Central memory CD8-positive, alpha-beta T cell (primary cell): Measurements from ENCODE around the gene CYTH3.
"Not testable (repeated sequence)": the region's sequence is repeated elsewhere in the genome, so short reads cannot be mapped to it uniquely, and the experiment has no call there.

Source experiments
- ATAC-seq: fragments of 150-1000 bp; cut with Tn5 transposase; replicated peaks from 2 replicates; pipeline ENCODE4 v1.10.0; 2022; ENCODE audit warnings: mild to moderate bottlenecking, moderate FRiP score, moderate number of reproducible peaks; ENCODE audit not compliant: poor library complexity, severe bottlenecking; ENCODE audit errors: extremely low read depth
- DNase-seq, 2 donors: peaks; one replicate each; pipeline ENCODE4 v3.0.0; 2021; ENCODE audit warnings: low spot score in 2 of 2
- H3K27ac Mint-ChIP-seq: one replicate; pipeline ENCODE4 v1.8.0; 2022; ENCODE audit warnings: low read depth, mild to moderate bottlenecking, moderate library complexity, mixed read lengths
- H3K27me3 Mint-ChIP-seq: one replicate; pipeline ENCODE4 v1.8.0; 2022; ENCODE audit warnings: mixed read lengths
- H3K36me3 Mint-ChIP-seq: one replicate; pipeline ENCODE4 v1.8.0; 2022; ENCODE audit warnings: mild to moderate bottlenecking, moderate library complexity, mixed read lengths; ENCODE audit not compliant: insufficient read depth
- H3K4me1 Mint-ChIP-seq: one replicate; pipeline ENCODE4 v1.8.0; 2022; ENCODE audit warnings: mixed read lengths
- H3K4me3 Mint-ChIP-seq: one replicate; pipeline ENCODE4 v1.8.0; 2022; ENCODE audit warnings: mild to moderate bottlenecking, moderate library complexity, mixed read lengths
- H3K9me3 Mint-ChIP-seq: one replicate; pipeline ENCODE4 v1.8.0; 2022; ENCODE audit warnings: mixed read lengths

CYTH3 gene

DNA sequence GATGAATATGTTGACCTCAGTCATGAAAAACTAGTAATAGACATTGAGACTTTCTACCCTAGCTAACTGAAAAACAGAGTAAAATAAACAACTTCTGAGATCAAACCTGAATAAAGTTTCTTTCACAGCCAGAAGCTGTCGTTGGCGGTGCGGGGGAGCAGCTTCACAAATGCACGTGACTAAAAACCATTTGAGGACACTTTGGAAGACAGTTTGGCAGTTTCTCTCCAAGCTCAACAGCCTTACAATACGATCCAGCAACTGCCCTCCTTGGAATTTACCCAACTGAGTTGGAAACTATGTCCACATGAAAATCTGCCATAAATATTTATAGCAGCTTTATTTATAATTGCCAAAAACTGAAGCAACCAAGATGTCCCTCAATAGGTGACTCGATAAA is 63.1 kb downstream of the CYTH3 start:
- H3K36me3 Mint-ChIP-seq: no peaks in the 10 kb centered on the region
- no peaks in the 10 kb centered on the region for H3K9me3 Mint-ChIP-seq
- DNase-seq (no peak), ATAC-seq (no peak)
- H3K4me1 Mint-ChIP-seq: peaks cover 13% of the 10 kb centered on the region
- H3K27ac Mint-ChIP-seq: no peak overlapping the region
- H3K4me3 Mint-ChIP-seq: no peak overlapping the region
- peaks cover 9% of the 10 kb centered on the region for H3K27me3 Mint-ChIP-seq

DNA sequence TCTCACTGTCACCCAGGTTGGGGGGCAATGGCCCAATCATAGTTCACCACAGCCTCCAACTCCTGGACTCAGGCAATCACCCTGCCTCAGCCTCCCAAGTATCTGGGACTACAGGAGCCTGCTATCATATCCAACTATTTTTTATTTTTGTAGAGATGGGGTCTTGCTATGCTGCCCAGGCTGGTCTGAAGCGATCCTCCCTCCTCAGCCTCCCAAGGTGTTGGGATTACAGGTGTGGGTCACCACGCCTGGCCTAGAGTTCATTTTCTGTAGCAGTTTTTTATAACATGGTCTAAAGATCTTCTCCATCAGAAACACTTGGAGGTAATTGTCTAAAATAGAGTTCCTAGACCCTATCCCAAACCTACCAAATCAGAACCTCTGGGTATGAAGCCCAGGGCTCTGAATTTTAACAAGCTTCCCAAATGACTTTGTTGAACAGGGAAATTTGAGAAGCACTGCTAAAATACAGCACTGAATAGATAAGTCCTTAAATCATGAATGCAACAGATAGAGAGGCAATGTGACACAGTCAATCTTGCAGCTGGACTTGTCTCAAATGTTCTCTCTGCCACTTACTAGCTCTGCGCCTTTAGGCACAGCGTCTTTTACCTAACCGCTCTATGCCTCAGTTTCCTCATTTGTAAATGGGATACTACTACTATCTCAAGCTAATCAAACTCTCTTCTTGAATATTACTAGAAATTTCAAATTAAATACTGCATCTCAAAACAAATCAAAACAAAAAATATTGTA is 63.7 kb downstream of the CYTH3 start:
- Mint-ChIP-seq H3K36me3 (no peaks in the 10 kb centered on the region), H3K27me3 (peaks cover 9% of the 10 kb centered on the region), H3K4me1 (peaks cover 13% of the 10 kb centered on the region), H3K4me3 (no peak overlapping the region), H3K27ac (no peak overlapping the region), H3K9me3 (no peaks in the 10 kb centered on the region)
- no peak for DNase-seq
- ATAC-seq: no peak

DNA sequence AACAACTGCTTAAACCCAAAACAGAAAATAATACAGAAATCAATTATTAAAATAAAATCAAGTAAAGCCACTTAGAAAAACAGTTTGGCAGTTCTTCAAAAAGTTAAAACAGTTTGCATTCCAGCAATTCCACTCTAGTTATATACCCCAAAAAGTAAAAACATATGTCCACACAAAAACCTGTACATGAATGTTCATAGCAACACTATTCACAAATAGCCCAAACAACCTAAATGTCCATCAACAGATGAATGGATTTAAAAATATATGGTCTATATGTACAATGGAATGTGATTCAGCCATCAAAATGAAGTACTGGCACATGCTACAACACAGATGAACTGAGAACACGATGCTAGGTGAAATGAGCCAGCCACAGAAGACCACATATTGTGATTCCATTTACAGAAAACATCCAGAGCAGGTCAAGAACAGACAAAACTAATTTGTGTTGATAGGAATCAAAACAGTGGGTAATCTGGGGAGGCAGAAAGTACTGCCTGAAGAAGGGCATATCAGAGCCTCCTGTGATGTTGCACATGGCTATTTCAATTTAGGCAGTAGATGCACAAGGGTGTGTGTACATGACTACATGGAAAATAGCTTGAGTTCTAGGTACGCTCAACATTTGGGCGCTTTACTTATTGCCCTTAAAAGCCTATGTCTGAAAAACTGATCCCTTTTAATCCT is 66.3 kb downstream of the CYTH3 start:
- no peak overlapping the region for H3K27ac Mint-ChIP-seq
- peaks cover 2% of the 10 kb centered on the region for H3K36me3 Mint-ChIP-seq
- H3K9me3 Mint-ChIP-seq: no peaks in the 10 kb centered on the region
- peaks cover 14% of the 10 kb centered on the region for H3K4me1 Mint-ChIP-seq
- no peak for ATAC-seq
- H3K4me3 Mint-ChIP-seq: no peak overlapping the region
- no peaks in the 10 kb centered on the region for H3K27me3 Mint-ChIP-seq
- DNase-seq: no peak

DNA sequence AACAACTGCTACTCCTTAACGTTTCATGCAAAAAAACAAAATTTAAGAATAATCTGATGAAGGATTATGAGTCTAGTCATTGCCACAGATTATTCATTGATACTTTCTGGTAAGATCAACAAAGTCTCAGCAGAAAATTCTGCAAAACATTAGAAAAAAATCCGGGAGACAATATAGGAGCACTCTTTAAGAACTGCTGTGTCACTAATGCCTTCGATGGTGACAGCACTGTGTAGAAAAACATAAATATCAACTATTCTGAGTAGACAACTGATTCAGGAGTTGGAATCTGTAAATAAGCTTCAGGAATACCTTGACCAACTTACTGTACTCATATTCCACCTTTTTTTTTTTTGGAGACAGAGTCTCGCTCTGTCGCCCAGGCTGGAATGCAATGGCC is 69.0 kb downstream of the CYTH3 start:
- Mint-ChIP-seq H3K27ac (no peak overlapping the region), H3K4me1 (peaks cover 10% of the 10 kb centered on the region), H3K9me3 (no peaks in the 10 kb centered on the region), H3K4me3 (no peak overlapping the region), H3K27me3 (no peaks in the 10 kb centered on the region), H3K36me3 (peaks cover 2% of the 10 kb centered on the region)
- ATAC-seq (no peak), DNase-seq (no peak)

DNA sequence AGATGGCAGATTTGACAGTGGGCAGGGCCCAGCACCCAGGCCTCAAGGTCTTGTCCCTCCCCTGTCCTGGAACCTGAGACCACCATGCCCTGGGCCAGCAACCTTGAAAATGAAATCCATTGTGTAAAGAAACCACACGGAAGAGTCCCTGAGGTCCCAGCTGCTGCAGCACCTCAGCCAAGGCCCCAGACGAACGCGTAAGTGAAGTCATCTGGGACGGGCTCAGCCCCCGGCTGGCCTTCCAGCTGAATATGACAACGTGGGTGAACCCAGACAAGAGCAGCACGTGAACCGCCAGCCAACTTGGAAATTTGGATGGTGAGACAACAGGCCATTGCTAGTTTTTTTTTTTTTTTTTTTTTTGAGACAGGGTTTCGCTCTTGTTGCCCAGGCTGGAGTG is 70.3 kb downstream of the CYTH3 start:
- Mint-ChIP-seq H3K4me1 (peaks cover 10% of the 10 kb centered on the region), H3K9me3 (no peaks in the 10 kb centered on the region)

DNA sequence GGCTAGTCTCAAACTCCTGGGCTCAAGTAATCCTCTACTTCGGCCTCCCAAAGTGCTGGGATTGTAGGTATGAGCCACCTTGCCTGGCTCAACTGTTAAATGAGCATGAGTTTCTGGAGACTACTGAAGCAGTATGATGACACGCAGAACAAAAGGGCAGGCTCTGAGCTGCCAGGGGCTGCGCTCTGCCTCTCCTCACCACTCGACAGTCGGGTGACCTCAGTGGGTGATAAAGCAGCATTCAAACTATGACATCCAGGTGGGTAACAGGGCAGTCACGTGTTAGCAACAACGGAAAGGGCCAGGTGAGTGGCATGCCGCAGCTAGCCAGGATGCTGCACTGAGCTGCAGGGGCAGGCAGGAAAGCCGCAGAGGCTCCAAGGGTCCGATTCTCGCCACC is 71.5 kb downstream of the CYTH3 start:
- Mint-ChIP-seq H3K27me3 (no peaks in the 10 kb centered on the region), H3K36me3 (peaks cover 2% of the 10 kb centered on the region), H3K4me1 (peaks cover 10% of the 10 kb centered on the region), H3K4me3 (no peak overlapping the region), H3K9me3 (no peaks in the 10 kb centered on the region), H3K27ac (no peak overlapping the region)
- DNase-seq: no peak
- ATAC-seq: no peak

More for the DNA sequence above, 70.3 kb downstream of the CYTH3 start:
- no peak for DNase-seq
- Mint-ChIP-seq H3K36me3 (peaks cover 2% of the 10 kb centered on the region), H3K27me3 (no peaks in the 10 kb centered on the region), H3K4me3 (no peak overlapping the region), H3K27ac (no peak overlapping the region)
- ATAC-seq: no peak

DNA sequence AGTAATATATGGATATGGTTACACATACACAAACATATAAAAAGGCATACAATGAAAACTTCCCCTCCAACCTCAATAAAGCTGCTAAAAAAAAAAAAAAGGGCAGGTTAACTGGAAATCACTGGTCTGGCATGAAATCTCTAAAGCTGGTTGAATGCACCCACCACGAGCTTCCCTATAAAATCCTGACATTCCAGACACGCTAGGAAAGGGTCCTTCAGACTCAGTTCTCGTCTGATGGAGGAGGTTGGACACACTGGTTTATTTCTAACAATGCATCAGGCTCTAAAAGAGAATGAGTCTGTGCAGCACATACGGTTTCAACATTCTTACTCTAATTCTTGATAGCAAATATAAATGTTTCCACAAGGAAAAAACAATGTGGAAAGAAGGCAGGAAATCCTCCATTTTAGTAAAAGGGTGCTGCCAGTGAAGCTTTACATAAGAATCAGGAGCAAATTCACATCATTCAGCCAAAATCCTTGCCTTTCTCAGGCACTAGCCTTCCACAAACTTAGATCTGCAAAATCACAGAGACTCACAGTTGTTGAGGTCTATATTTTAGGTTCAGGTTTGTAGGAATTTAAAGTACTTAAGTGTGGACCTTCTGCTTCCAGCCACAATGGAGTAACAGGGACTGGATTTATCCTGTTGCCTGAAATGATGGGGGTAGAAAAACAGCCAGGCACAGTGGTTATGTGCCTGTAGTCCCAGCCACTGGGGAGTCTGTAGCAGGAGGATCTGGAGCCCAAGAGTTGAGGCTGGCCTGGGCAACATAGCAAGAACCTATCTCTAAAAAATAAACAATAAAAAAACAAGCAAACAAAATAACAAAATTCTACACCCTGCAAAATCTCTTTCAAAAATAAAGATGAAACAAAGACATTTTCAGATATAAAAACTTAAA is 73.5 kb downstream of the CYTH3 start:
- Mint-ChIP-seq H3K27ac (no peak overlapping the region), H3K9me3 (no peaks in the 10 kb centered on the region), H3K4me1 (peaks cover 15% of the 10 kb centered on the region), H3K27me3 (no peaks in the 10 kb centered on the region), H3K36me3 (peaks cover 2% of the 10 kb centered on the region), H3K4me3 (no peak overlapping the region)
- ATAC-seq: no peak
- no peak for DNase-seq

DNA sequence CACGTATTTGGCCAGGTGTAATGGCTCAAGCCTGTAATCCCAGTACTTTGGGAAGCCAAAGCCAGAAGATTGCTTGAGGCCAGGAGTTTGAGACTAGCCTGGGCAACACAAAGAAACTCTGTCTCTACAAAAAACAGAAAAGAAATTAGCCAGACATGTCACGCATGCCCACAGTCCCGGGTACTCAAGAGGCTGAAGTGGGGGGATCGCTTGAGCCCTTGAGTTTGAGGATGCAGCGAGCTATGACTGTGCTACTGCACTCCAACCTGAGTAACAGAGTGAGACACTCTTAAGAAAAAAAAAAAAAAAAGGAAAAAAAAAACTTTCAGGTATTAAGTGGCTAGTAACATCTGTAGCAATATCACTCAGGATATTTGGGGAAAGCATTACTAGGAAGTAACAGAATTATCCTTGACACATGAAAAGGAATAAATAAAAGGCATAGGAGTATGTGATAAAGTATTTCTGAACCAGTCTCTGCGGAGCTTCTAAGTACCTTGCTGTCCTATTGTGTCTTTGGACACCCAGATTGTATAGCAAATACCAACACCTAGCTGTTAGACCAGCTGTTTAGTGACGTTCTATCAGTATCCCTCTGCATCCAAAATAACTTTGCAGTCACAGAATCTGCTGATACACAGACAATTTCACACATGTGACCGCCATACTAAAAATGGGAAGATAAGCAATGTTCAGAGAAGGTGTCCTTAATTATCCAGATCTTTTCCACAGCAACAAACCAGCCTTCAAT is 74.4 kb downstream of the CYTH3 start:
- Mint-ChIP-seq H3K9me3 (no peaks in the 10 kb centered on the region), H3K4me1 (peaks cover 19% of the 10 kb centered on the region), H3K4me3 (no peak overlapping the region), H3K27ac (no peak overlapping the region), H3K36me3 (peaks cover 2% of the 10 kb centered on the region), H3K27me3 (no peaks in the 10 kb centered on the region)
- no peak for ATAC-seq
- no peak for DNase-seq

DNA sequence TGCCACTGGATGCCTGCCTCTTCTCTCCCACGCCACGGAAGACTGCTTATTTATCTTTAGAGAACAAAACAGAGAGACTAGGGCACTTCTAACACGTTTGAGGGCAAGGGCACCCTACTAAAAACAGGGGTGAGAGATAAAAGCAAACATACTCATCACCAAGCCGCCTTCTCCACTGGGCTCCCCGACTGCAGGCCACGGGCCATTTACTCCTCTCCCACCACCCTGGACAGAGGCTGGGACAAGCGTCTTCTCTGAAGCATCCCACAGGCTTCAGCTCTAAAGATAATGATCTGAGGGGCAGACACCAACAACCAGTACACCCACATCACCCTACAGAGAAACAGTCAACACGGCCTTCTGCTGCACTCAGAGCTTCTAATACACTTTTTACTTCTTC is 78.7 kb downstream of the CYTH3 start:
- Mint-ChIP-seq H3K4me1 (peaks cover 9% of the 10 kb centered on the region), H3K27me3 (no peaks in the 10 kb centered on the region), H3K4me3 (no peak overlapping the region), H3K9me3 (no peaks in the 10 kb centered on the region), H3K27ac (no peak overlapping the region), H3K36me3 (peaks cover 5% of the 10 kb centered on the region)
- DNase-seq (no peak), ATAC-seq (no peak)

DNA sequence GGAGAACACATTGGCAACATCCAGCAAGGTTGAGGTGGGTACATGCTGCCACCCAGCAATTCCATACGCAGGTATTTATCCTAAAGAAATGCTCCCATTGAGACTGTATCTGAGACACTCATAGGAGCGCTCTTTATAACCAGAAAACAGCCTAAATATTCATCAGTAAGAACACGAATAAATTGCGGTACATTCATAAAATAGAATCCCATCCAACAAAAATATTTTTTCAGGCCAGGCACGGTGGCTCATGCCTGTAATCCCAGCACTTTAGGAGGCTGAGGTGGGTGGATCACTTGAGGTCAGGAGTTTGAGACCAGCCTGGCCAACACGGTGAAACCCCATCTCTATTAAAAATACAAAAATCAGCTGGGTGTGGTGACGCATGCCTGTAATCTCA is 81.9 kb downstream of the CYTH3 start:
- DNase-seq, H3K27me3 Mint-ChIP-seq, H3K9me3 Mint-ChIP-seq, H3K4me3 Mint-ChIP-seq, ATAC-seq, H3K27ac Mint-ChIP-seq, H3K4me1 Mint-ChIP-seq: not testable (repeated sequence)
- H3K36me3 Mint-ChIP-seq: peaks cover 12% of the 10 kb centered on the region

DNA sequence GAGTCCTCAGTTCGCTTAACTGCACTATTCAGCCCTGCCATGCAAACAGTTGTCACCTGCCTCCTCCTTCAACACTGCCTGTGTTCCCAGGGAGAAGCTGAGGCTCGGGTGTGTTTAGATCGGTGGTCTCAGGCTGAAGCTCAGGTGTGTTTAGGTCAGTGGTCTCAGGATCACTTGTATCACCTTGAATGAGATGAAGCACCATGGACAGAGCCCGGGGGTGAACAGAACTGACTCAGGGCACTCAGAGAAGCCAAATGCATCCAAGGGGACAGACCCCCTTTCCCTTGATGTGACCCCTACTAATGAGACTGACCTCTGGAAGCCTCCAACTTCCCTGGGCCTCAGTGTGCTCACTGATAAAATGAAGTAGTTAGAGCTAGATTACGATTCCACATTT is 84.0 kb downstream of the CYTH3 start:
- no peaks in the 10 kb centered on the region for H3K9me3 Mint-ChIP-seq

DNA sequence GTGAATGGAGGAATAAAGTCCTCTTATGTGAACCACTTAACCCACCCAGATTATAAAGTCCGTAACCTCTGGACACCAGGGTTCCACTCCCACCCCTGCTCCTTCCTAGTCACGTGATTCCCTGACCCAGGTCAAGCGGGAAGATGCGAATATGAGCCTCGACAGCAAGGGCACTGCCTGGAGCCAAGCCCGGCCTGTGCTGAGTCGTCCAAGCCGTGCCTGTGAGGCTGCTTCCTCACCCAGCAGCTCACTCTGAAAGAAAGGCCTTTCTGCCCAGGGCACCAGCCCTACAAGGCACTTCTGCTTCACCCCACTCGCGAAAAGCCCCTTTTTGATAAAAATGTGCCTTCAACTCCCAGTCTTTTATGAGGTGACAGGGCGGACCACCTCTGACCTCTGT is 85.8 kb downstream of the CYTH3 start:
- Mint-ChIP-seq H3K36me3 (peaks cover 16% of the 10 kb centered on the region), H3K27ac (no peak overlapping the region), H3K4me3 (no peak overlapping the region), H3K27me3 (no peaks in the 10 kb centered on the region), H3K4me1 (no peaks in the 10 kb centered on the region), H3K9me3 (no peaks in the 10 kb centered on the region)
- DNase-seq: no peak
- no peak for ATAC-seq

More for the DNA sequence above, 84.0 kb downstream of the CYTH3 start:
- ATAC-seq: no peak
- Mint-ChIP-seq H3K4me1 (no peaks in the 10 kb centered on the region), H3K27ac (no peak overlapping the region), H3K36me3 (peaks cover 14% of the 10 kb centered on the region), H3K4me3 (no peak overlapping the region), H3K27me3 (no peaks in the 10 kb centered on the region)
- DNase-seq: no peak
